WTC11 (cell line): ENCODE measurements around the gene GARS1. TPM values are rescaled to one million over a fixed set of nuclear protein-coding genes. Genes with fewer than 3 reads are reported as not detected.

Source experiments
- ATAC-seq: fragments of 200-7000 bp; cut with Tn5 transposase; 2 replicates; pipeline ENCODE4 v1.10.0; 2021; ENCODE audit warnings: mild to moderate bottlenecking, moderate library complexity
- CTCF ChIA-PET: fragments of 300-600 bp; sonication (Branson Sonifier 250); formaldehyde crosslinking; loops from one replicate; lab custom pipeline; 2021; ENCODE audit warnings: antibody characterized with exemption; lab: Charles Lee
- POLR2A ChIA-PET: fragments of 350-600 bp; sonication (Branson Sonifier 250); formaldehyde crosslinking; loops from one replicate; lab custom pipeline; 2021; ENCODE audit warnings: antibody characterized with exemption; lab: Charles Lee
- DNase-seq: peaks from one replicate; pipeline ENCODE4 v3.0.0; 2021; ENCODE audit warnings: low spot score
- H3K27ac Mint-ChIP-seq: 2 replicates; pipeline ENCODE4 v1.8.0; 2021; ENCODE audit warnings: mixed read lengths
- H3K27me3 Mint-ChIP-seq: 2 replicates; pipeline ENCODE4 v1.8.0; 2021; ENCODE audit warnings: low read depth, mild to moderate bottlenecking, moderate library complexity, mixed read lengths
- H3K36me3 Mint-ChIP-seq: 2 replicates; pipeline ENCODE4 v1.8.0; 2021; ENCODE audit warnings: mixed read lengths
- H3K4me1 Mint-ChIP-seq: 2 replicates; pipeline ENCODE4 v1.8.0; 2022; ENCODE audit warnings: mixed read lengths
- H3K4me3 Mint-ChIP-seq: 2 replicates; pipeline ENCODE4 v1.8.0; 2021; ENCODE audit warnings: mild to moderate bottlenecking, moderate library complexity, mixed read lengths
- H3K9me3 Mint-ChIP-seq: 2 replicates; pipeline ENCODE4 v1.8.0; 2021; ENCODE audit warnings: mixed read lengths
- AR ChIP-seq: fragments of 250-450 bp; sonication (Bioruptor Pico); IDR thresholded peaks from 2 replicates; pipeline ENCODE4 v1.9.0; 2021; ENCODE audit warnings: mild to moderate bottlenecking
- CREB1 ChIP-seq: sonication (generic); formaldehyde crosslinking; IDR thresholded peaks from 2 replicates; pipeline ENCODE4 v1.8.0; 2023; ENCODE audit warnings: mild to moderate bottlenecking, missing genetic modification reagents
- CREM ChIP-seq: sonication (generic); formaldehyde crosslinking; IDR thresholded peaks from 2 replicates; pipeline ENCODE4 v1.8.1; 2022; ENCODE audit warnings: mild to moderate bottlenecking, missing genetic modification reagents, moderate library complexity
- EMX1 ChIP-seq: fragments of 250-450 bp; sonication (Bioruptor Pico); IDR thresholded peaks from 2 replicates; pipeline ENCODE4 v1.8.0; 2021; ENCODE audit warnings: mild to moderate bottlenecking
- FOXK1 ChIP-seq: sonication (generic); formaldehyde crosslinking; IDR thresholded peaks from 2 replicates; pipeline ENCODE4 v1.8.0; 2022; ENCODE audit warnings: mild to moderate bottlenecking, moderate library complexity, missing genetic modification reagents
- GRHL2 ChIP-seq: fragments of 250-450 bp; sonication (Bioruptor Pico); IDR thresholded peaks from 2 replicates; pipeline ENCODE4 v1.8.0; 2022; ENCODE audit warnings: mild to moderate bottlenecking, moderate library complexity; ENCODE audit not compliant: insufficient replicate concordance, severe bottlenecking
- RELA ChIP-seq: sonication (generic); formaldehyde crosslinking; IDR thresholded peaks from 2 replicates; pipeline ENCODE4 v1.8.1; 2022; ENCODE audit warnings: missing genetic modification reagents, mild to moderate bottlenecking, borderline replicate concordance
- TP53 ChIP-seq: sonication (generic); formaldehyde crosslinking; IDR thresholded peaks from 2 replicates; pipeline ENCODE4 v1.8.1; 2023; ENCODE audit warnings: mild to moderate bottlenecking, missing genetic modification reagents
- ZNF121 ChIP-seq: sonication (generic); formaldehyde crosslinking; IDR thresholded peaks from 2 replicates; pipeline ENCODE4 v1.8.0; 2023; ENCODE audit warnings: missing genetic modification reagents
- ZSCAN18 ChIP-seq: fragments of 250-450 bp; sonication (Bioruptor Pico); IDR thresholded peaks from 2 replicates; pipeline ENCODE4 v2.1.2; 2022; ENCODE audit warnings: mild to moderate bottlenecking, moderate library complexity
- total RNA-seq: library from RNA; stranded (reverse); gene quantifications from 3 replicates; pipeline ENCODE4 v1.2.3, GENCODE V29; 2021
- TF ChIP-seq, protein P1 (sequence below): sonication (generic); formaldehyde crosslinking; IDR thresholded peaks from 2 replicates; pipeline ENCODE4 v1.8.1; 2023; ENCODE audit warnings: mild to moderate bottlenecking, missing genetic modification reagents, moderate library complexity
- TF ChIP-seq, protein P2 (sequence below): sonication (generic); formaldehyde crosslinking; IDR thresholded peaks from 2 replicates; pipeline ENCODE4 v1.8.1; 2023; ENCODE audit warnings: mild to moderate bottlenecking, moderate library complexity, missing genetic modification reagents

Gene GARS1
- total RNA-seq, 1 experiment from 2014 or later: 236 TPM

DNA sequence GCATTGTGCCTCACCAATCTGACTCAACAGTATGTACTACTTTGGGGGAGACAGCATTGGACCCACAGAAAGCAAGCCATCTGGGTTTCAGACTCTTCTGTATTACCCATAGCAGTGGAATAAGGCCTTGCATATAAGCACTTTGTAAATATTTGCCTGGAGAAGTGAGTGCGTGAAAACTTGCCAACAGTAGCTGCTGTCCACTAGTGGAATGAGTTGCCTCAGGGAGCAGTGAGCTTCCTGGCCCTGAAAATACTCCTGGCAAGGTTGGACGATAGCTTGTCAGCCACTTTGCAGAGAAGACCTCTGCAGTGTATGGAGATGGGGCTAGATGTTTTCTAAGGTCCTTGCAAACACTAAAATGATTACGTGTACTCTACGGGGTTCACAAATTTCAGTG, 21.6 kb downstream of the GARS1 start (continued):
- TF ChIP-seq RELA (no peak), ZSCAN18 (CRISPR knock-in tag) (no peak), TP53 (no peak), EMX1 (CRISPR knock-in tag) (no peak), AR (CRISPR knock-in tag) (no peak), FOXK1 (no peak)
- TF ChIP-seq, protein P1, sequence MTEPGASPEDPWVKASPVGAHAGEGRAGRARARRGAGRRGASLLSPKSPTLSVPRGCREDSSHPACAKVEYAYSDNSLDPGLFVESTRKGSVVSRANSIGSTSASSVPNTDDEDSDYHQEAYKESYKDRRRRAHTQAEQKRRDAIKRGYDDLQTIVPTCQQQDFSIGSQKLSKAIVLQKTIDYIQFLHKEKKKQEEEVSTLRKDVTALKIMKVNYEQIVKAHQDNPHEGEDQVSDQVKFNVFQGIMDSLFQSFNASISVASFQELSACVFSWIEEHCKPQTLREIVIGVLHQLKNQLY: no peak
- TF ChIP-seq, protein P2, sequence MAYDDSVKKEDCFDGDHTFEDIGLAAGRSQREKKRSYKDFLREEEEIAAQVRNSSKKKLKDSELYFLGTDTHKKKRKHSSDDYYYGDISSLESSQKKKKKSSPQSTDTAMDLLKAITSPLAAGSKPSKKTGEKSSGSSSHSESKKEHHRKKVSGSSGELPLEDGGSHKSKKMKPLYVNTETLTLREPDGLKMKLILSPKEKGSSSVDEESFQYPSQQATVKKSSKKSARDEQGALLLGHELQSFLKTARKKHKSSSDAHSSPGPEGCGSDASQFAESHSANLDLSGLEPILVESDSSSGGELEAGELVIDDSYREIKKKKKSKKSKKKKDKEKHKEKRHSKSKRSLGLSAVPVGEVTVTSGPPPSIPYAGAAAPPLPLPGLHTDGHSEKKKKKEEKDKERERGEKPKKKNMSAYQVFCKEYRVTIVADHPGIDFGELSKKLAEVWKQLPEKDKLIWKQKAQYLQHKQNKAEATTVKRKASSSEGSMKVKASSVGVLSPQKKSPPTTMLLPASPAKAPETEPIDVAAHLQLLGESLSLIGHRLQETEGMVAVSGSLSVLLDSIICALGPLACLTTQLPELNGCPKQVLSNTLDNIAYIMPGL (CRISPR knock-in tag): no peak

- no peaks in the 10 kb centered on the region for H3K27me3 Mint-ChIP-seq
- CTCF ChIA-PET: interaction anchor here (1.2 kb wide), 1 partner anchor 321 kb away, joined by 3 read pairs; no protein-coding TSS in a partner anchor
- no peak for ATAC-seq
- TF ChIP-seq GRHL2: no peak
- TF ChIP-seq, all 79 proteins: peak for 0
- POLR2A ChIA-PET: interaction anchor here (1.2 kb wide), 1 partner anchor 15 kb away, joined by 3 read pairs; no protein-coding TSS in a partner anchor
- no peaks in the 10 kb centered on the region for H3K4me1 Mint-ChIP-seq
- H3K9me3 Mint-ChIP-seq: no peaks in the 10 kb centered on the region
- H3K4me3 Mint-ChIP-seq: no peak overlapping the region
- H3K27ac Mint-ChIP-seq: no peak overlapping the region
- DNase-seq: no peak
- peaks cover 72% of the 10 kb centered on the region for H3K36me3 Mint-ChIP-seq
These were observed 22.7 kb downstream of the GARS1 start for GRCh38 chr7:30617359-30617758.

- POLR2A ChIA-PET: interaction anchor here (1.2 kb wide), 1 partner anchor 14 kb away, joined by 3 read pairs; no protein-coding TSS in a partner anchor
- H3K36me3 Mint-ChIP-seq: peaks cover 68% of the 10 kb centered on the region
- TF ChIP-seq EMX1 (CRISPR knock-in tag): no peak
- 0 out of 2 replicates have a peak, but pooled peaks have one; percentile 16 for TF ChIP-seq ZNF121 (CRISPR knock-in tag)
- H3K27me3 Mint-ChIP-seq: no peaks in the 10 kb centered on the region
- CTCF ChIA-PET: interaction anchor here (1.2 kb wide), 1 partner anchor 320 kb away, joined by 3 read pairs; no protein-coding TSS in a partner anchor
- H3K27ac Mint-ChIP-seq: no peak overlapping the region
- no peaks in the 10 kb centered on the region for H3K9me3 Mint-ChIP-seq
- no peak overlapping the region for H3K4me3 Mint-ChIP-seq
- no peak for ATAC-seq
- H3K4me1 Mint-ChIP-seq: no peaks in the 10 kb centered on the region
- DNase-seq: no peak
These were observed 23.5 kb downstream of the GARS1 start for GRCh38 chr7:30618080-30618676.

DNA sequence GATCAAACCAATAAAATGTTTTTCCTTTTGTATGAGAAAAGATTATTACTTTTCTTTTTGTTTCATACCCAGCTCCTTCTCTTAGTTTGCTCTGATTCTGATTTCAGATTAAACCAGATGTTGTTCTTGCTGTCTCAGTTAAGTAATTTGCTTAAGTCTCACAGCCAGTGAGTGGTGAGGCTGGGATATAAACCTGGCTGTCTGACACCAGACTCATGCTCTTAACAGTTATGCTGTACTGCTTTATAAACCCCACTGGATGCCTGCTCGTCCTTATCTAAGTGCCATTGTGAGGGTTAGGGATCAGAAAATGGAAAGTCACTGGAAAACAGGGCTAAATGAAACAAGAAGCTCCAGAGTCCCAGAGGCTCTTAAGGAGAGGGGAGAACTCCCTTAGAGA, 24.3 kb downstream of the GARS1 start:
- DNase-seq (no peak), ATAC-seq (no peak)
- CTCF ChIA-PET: no interaction called here
- no peaks in the 10 kb centered on the region for H3K4me1 Mint-ChIP-seq
- TF ChIP-seq, protein P1: no peak
- TF ChIP-seq CREM (CRISPR knock-in tag) (no peak), CREB1 (CRISPR knock-in tag) (no peak), ZNF121 (CRISPR knock-in tag) (no peak), ZSCAN18 (CRISPR knock-in tag) (no peak)
- H3K27me3 Mint-ChIP-seq: no peaks in the 10 kb centered on the region
- POLR2A ChIA-PET: no interaction called here
- H3K27ac Mint-ChIP-seq: no peak overlapping the region
- H3K36me3 Mint-ChIP-seq: peaks cover 67% of the 10 kb centered on the region
- no peaks in the 10 kb centered on the region for H3K9me3 Mint-ChIP-seq
- no peak overlapping the region for H3K4me3 Mint-ChIP-seq
